Measurements from ENCODE around the gene PRAMEF17. TPM values are rescaled to one million over a fixed set of nuclear protein-coding genes. Genes with fewer than 3 reads are reported as not detected.
"Not testable (repeated sequence)": the region's sequence is repeated elsewhere in the genome, so short reads cannot be mapped to it uniquely, and the experiment has no call there.

The PRAMEF17 gene
- total RNA-seq (2014; rRNA removed; shearing (Covaris generic)): not detected in 2 replicates

GRCh38 chr1:13389332-13389731 is at the start of gene PRAMEF17:
TSS of gene PRAMEF17 (plus strand) at chr1:13389632. CDS start at chr1:13389658, 26 bp downstream.
- DNase-seq (ENCODE audit: low read depth): not testable (repeated sequence)

- DNase-seq (ENCODE audit: low read depth): not testable (repeated sequence)
Measured at GRCh38 chr1:13342496-13342895, 46.9 kb upstream of the PRAMEF17 start.

GRCh38 chr1:13347034-13347433 is 42.4 kb upstream of the PRAMEF17 start, which contains the start of gene PRAMEF14:
TSS of gene PRAMEF14 (minus strand) at chr1:13347134. CDS start at chr1:13345314, 1,820 bp downstream.
- DNase-seq (ENCODE audit: low read depth): not testable (repeated sequence)

- not testable (repeated sequence) for DNase-seq (ENCODE audit: low read depth)
Measured at GRCh38 chr1:13353476-13353875, 36.0 kb upstream of the PRAMEF17 start.

GRCh38 chr1:13354475-13354874 is 35.0 kb upstream of the PRAMEF17 start:
- DNase-seq (ENCODE audit: low read depth): not testable (repeated sequence)

GRCh38 chr1:13356774-13357173 is 32.7 kb upstream of the PRAMEF17 start:
- peak; percentile 48 for DNase-seq (ENCODE audit: low read depth)

- not testable (repeated sequence) for DNase-seq (ENCODE audit: low read depth)
Measured at GRCh38 chr1:13362364-13362763, 27.1 kb upstream of the PRAMEF17 start.

- DNase-seq (ENCODE audit: low read depth): not testable (repeated sequence)
Measured at GRCh38 chr1:13364928-13365327, 24.5 kb upstream of the PRAMEF17 start.

GRCh38 chr1:13366536-13366935 is 22.9 kb upstream of the PRAMEF17 start:
- not testable (repeated sequence) for DNase-seq (ENCODE audit: low read depth)

GRCh38 chr1:13368544-13368943 is 20.9 kb upstream of the PRAMEF17 start:
- not testable (repeated sequence) for DNase-seq (ENCODE audit: low read depth)

GRCh38 chr1:13378983-13379382 is 10.4 kb upstream of the PRAMEF17 start:
- not testable (repeated sequence) for DNase-seq (ENCODE audit: low read depth)

GRCh38 chr1:13380380-13380779 is 9.1 kb upstream of the PRAMEF17 start:
- not testable (repeated sequence) for DNase-seq (ENCODE audit: low read depth)

GRCh38 chr1:13393004-13393403 is 3.6 kb downstream of the PRAMEF17 start:
- DNase-seq (ENCODE audit: low read depth): not testable (repeated sequence)

- DNase-seq (ENCODE audit: low read depth): not testable (repeated sequence)
Measured at GRCh38 chr1:13394761-13395160, 5.3 kb downstream of the PRAMEF17 start.

- DNase-seq (ENCODE audit: low read depth): not testable (repeated sequence)
Measured at GRCh38 chr1:13395311-13395710, 5.9 kb downstream of the PRAMEF17 start.

GRCh38 chr1:13407811-13408210 is 18.4 kb downstream of the PRAMEF17 start:
- no peak for DNase-seq (ENCODE audit: low read depth)

- DNase-seq (ENCODE audit: low read depth): not testable (repeated sequence)
Measured at GRCh38 chr1:13410150-13410549, 20.7 kb downstream of the PRAMEF17 start, which contains the start of gene PRAMEF20. TSS of gene PRAMEF20 (plus strand) at chr1:13410450. CDS start at chr1:13416355, 5,905 bp downstream.

GRCh38 chr1:13430495-13430894 is 41.1 kb downstream of the PRAMEF17 start:
- no peak for DNase-seq (ENCODE audit: low read depth)

GRCh38 chr1:13432251-13432650 is 42.8 kb downstream of the PRAMEF17 start:
- no peak for DNase-seq (ENCODE audit: low read depth)

GRCh38 chr1:13433694-13434358 is 44.4 kb downstream of the PRAMEF17 start:
- DNase-seq (ENCODE audit: low read depth): not testable (repeated sequence)

- DNase-seq (ENCODE audit: low read depth): no peak
Measured at GRCh38 chr1:13435458-13435857, 46.0 kb downstream of the PRAMEF17 start.

- DNase-seq (ENCODE audit: low read depth): not testable (repeated sequence)
Measured at GRCh38 chr1:13439104-13439783, 49.8 kb downstream of the PRAMEF17 start.
